ENCODE measurements around the gene TMEM154.

TMEM154 gene

GRCh38 chr4:152693871-152694270 lies 14.1 kb upstream of the TMEM154 start:
- TF ChIP-seq, protein P1, sequence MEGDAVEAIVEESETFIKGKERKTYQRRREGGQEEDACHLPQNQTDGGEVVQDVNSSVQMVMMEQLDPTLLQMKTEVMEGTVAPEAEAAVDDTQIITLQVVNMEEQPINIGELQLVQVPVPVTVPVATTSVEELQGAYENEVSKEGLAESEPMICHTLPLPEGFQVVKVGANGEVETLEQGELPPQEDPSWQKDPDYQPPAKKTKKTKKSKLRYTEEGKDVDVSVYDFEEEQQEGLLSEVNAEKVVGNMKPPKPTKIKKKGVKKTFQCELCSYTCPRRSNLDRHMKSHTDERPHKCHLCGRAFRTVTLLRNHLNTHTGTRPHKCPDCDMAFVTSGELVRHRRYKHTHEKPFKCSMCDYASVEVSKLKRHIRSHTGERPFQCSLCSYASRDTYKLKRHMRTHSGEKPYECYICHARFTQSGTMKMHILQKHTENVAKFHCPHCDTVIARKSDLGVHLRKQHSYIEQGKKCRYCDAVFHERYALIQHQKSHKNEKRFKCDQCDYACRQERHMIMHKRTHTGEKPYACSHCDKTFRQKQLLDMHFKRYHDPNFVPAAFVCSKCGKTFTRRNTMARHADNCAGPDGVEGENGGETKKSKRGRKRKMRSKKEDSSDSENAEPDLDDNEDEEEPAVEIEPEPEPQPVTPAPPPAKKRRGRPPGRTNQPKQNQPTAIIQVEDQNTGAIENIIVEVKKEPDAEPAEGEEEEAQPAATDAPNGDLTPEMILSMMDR (IDR thresholded peaks at IDR 0.05): no peak

DNA sequence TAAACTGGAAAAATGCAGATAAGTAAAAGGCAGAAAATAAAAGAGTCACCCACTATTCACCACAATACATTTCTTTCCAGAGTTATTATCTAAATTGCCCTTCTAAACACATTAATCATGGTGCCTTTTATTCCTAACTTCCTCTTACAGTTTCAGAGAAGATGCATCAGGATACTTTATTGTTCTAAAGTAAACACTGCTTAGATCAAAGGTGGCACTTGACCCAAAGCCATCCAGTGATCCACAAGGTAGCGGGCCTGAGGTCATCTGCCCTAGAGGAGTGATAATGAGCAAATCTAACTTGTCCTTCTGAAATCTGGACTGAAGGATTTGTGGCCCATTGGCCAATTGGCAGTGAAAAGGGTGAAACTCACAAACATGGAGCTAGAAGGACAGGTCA lies 12.0 kb upstream of the TMEM154 start:
- TF ChIP-seq, protein P1 (IDR thresholded peaks at IDR 0.05): no peak

GRCh38 chr4:152690706-152691651 lies 11.2 kb upstream of the TMEM154 start:
- TF ChIP-seq, protein P1 (IDR thresholded peaks at IDR 0.05): no peak

DNA sequence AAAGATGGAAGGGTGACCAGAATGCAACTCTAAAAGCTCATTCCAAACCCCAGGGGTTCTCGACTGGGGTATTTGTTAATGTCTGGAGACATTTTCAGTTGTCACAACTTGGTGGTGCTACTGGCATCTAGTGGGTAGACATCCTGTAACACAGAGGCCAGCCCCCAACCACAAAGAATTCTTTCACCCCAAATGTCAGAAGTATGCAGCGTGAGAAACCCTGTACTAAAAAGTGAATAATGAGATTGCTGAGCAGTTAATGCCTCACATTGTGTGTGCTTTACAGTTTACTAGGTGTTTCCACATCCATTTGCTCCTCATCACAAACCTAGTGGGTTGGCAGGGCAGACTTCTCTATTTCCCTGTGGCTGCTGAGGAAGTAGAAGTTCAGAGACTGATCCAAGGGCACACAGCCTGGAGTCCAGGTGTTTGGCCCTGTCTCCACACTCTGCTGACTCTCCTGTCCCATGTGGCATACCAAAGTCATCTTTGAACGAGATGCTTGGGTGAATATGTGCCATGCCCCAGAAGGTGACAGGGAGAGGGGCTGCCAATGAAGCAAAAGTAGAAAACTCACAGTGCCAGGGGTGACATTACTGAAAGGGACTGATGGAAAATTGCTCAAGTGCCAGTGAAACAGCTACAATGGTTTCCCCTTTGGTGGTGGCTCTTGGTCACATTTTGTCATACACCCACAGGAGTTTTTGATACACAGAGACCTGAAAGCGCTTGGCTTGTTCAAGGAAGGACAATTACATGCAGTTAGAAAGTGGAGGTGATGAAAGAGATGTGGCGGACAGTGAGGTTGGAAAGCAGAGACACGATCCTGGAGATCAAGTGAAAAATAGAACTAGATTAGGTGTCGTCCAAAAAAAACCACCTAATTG lies 10.1 kb upstream of the TMEM154 start:
- TF ChIP-seq, protein P1 (IDR thresholded peaks at IDR 0.05): no peak

DNA sequence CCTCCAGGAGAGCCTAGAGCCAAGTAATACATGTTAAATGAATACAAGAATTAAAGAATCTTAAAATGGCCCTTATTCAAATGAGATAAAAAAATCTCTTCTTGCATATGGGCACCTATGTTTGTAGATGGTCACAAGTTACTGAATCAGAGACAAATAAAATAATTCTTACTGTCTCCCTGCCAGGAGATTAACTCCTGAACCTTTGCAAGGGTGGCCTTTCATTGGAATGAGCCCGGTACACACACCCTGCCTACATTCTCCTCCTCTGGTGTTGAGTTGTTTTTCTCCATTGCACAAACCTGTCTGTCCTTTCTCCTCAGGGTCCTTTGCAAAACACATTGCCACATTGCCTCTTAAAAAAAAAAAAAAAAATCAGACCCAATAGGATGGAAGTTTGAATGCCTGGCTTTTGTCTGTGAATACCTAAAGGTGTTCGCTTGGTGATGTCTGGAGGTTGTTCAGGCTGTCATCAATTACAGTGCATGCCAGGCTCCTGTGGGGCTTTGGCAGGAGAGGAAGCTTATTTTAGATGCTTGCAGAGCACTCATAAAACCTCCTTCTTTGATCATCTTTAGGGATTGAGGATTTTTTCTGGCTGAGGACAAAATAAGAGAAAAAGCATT lies 8.3 kb upstream of the TMEM154 start:
- TF ChIP-seq, protein P1 (IDR thresholded peaks at IDR 0.05): no peak

- TF ChIP-seq, protein P1 (IDR thresholded peaks at IDR 0.05): no peak
Measured at GRCh38 chr4:152686452-152687013, 6.7 kb upstream of the TMEM154 start.

GRCh38 chr4:152684587-152684986 lies 4.8 kb upstream of the TMEM154 start:
- TF ChIP-seq, protein P1 (IDR thresholded peaks at IDR 0.05): no peak
